Lung microvascular endothelial cell (primary cell): ENCODE measurements around the gene CDHR4. TPM values are rescaled to one million over a fixed set of nuclear protein-coding genes. Genes with fewer than 3 reads are reported as not detected.
"Not testable (repeated sequence)": the region's sequence is repeated elsewhere in the genome, so short reads cannot be mapped to it uniquely, and the experiment has no call there.

Source experiments
- DNase-seq, 2 donors: peaks; one replicate each; pipeline versions ENCODE4 v3.0.0 to v3.0.0-alpha.2; 2010; ENCODE audit warnings: low read depth in 2 of 2
- total RNA-seq: library from RNA; depleted of rRNA; stranded (reverse); fragments of >200 nt; gene quantifications from 2 replicates; pipeline ENCODE4 v1.2.1, GENCODE V29; 2014

Gene CDHR4, protein sequence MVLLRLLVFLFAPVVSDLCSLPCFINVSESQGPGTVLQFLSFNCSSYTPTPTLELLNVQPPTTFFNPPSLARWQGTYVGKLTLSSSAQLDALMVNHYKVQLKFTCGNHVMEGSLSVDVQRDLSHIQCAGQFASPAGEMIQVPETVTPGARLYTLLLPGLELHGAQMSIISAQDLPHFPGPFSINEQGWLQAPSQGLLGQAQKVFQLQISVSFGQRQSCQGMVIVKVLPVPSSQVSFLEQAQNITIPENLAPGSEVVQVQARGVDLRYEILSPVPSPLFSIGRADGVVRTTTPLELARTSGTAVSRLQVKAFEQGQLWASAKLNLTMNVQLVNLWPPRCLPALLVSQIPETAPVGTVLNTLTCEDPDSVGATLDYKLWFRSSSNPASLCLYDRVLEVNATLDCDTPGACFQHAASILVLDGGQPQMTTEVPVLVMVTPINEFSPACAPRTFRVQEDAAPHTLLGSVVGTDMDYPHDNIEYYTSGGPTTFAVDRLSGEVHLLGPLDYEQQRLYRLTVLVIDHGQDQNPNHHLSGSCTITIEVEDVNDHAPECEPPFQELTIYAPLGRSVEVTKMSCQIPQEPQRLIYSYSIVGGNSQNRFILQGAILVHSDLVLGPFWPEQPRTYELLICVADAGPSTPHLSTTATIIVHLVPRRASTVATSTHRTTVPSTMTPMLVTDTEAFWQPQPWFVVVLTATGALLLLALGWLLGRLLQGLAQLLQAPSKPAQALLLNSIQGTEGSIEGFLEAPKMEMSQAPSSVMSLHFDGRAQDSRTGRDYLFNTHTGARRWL
- total RNA-seq, result not detected in 2 replicates

DNA sequence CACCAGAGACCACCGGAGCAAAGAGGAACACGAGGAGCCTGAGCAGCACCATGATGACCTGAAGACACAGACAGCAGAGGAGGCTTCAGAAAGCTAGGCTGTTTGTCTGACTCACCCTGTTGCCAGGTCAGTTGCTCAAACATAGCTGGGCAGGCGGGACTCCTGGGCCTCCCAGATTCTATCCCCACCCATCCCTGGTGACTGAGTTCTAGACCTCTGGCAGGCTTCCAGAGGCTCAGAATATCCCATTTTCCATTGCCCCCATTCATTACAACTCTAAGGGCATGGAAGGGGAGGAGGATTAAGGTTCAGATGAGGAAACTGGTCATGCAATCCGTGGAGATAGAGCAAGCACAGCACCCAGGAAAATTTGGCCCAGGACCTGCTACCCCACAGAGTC lies at the start of gene CDHR4:
CDHR4 (minus strand) TSS at position 113 of the 400 bp plus-strand sequence; CDS start at position 52, 61 bp downstream.
- peak in 1 of 2 donors; percentile 32 for DNase-seq

DNA sequence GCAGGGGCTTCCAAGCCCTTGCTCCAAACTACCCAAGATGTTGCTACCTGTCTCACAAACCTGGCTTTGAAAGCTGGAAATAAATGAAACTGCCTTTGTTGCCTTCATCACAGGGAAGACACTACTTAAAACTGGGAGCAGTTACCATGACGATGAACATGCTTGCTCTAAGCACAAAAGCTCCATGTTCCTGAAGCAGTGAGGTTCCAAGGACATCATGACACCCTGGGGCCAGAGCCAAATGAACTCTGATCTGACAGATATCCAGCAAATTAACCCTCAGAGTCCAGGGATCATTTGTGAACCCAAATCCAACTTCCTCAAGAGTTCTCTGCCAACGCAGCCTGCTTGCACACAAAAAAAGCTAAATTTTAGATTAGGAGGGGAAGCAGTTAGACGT lies 46.0 kb upstream of the CDHR4 start:
- DNase-seq, result no peak

DNA sequence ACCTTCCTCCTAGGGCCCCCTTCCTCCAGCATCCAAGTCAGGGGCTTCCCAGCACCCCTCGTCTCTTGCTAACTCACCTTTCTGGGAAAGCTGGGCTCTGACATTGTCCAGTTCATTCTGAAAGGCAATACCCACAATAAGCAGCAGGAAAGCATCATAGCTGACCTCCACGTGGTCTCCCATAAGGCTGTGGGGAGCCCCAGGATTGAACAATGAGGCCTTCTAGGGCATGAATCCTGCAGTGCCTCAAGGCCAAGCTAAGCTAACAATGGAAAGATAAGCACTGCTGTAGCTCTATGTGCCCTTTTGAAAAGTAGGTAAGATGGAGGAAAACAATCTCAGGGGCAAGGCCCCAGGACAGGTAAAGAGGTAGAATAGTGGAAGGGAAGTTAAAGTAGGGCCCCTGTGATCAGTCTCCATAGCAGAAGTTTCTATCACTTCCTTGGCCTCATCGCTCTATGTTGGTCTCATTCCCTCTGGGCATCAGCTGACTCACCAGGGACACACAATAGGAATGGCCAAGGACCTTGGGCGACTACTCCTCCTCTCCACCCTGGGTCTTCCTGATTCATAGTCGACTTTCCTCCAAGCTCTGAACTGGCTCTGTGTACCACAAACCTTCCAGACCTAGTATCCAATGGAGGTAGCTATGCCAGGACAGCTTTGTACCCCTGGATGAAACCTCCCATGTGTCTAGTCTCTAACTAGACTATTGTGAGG lies 45.0 kb upstream of the CDHR4 start:
- no peak for DNase-seq

DNA sequence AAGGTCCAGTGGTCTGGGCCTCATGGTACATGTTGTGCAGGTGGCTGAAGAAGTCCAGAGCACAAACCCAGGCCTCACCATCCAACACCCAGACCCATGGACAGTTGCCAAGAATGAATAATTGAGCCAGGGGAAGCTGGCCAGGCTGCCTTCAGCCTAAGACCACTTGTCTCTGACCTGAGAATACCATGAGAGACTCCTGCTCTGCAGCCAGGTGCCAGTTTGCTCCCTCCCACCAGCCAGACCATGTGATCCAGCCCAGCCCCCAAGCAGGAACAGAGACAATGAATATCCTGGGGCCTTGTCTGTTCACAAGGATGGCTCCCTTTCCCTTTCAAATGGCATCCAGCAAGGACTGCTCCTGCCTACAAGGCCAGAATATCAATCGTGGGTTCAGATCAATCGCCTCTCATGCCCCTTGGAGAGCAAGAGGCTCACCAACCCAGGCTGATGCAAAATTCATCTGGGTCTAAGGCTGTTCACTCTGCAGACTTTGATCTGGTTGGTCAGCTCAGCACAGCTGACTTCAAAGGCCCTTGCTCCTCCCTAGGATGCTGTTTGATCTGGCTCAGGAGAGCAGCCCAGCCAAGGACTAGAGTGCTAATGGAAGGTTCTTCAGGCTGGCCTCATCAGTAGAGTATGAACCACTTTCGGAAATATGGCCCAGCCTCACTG lies 43.3 kb upstream of the CDHR4 start:
- DNase-seq, result no peak

DNA sequence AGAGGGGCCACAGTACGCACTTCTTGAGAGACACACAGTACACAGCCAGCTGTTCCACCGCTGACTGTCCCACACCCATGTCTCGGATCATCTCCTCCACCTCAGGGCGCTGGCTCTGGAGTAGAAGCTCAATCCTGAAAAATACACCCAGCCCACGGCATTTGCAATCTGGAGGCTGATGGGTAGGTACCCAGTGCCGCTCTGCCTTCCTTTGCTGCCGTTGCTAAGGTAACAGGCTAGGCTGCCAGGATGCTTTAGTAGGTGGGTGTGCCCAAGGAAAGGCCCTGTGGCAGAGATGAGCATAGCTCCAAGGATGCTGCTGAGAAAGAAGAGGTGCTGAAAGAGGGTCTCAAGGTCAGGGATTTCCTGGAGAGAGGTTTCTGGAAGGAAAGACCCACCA lies 42.1 kb upstream of the CDHR4 start:
- DNase-seq, result no peak

DNA sequence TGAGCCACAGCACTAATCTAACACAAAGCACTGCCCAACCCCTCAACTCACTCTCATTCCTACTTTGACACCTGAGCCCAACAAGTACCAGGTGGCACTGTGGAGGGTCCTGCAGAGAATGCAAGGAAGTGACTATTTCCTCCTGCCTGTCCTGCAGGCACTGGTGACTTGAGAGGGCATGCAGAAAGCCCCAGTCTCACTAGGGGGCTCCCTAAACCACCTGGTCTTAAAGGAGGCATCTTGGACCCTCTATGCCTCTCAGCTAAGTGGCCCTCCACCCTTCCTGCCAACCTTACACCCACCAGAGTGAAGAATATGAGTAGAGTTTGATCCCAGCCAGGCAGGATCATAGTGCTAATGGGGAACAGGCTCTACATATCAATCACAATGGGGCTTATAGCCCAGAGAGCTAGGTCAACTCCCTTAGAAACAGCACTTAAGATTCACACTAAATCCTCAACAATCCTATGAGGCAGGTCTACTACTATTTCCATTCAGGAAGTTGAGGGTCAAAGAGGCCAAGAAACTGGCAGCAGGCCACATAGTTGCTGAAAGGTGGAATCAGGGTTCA lies 41.5 kb upstream of the CDHR4 start:
- DNase-seq, result peak; percentile 41 to 53

DNA sequence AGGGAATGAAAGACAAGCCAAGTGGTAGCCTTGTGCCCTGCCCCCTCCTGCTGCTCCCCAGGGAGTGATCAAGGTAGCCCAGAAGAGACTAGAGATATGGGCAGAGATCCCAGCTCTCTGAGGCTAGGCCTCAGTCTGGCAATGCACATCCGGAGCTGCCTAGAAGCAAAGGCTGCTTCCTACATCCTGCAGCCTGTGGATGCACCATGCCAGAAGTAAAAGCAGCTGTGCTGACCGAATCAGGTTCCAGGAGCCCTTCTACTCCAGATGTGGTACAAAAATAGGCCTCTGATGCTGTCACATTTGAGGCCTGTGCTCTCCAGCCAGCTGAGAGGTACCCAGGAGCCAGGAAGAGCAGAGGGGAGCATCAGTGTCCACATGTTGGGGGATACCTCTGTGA lies 40.7 kb upstream of the CDHR4 start:
- DNase-seq, result no peak

DNA sequence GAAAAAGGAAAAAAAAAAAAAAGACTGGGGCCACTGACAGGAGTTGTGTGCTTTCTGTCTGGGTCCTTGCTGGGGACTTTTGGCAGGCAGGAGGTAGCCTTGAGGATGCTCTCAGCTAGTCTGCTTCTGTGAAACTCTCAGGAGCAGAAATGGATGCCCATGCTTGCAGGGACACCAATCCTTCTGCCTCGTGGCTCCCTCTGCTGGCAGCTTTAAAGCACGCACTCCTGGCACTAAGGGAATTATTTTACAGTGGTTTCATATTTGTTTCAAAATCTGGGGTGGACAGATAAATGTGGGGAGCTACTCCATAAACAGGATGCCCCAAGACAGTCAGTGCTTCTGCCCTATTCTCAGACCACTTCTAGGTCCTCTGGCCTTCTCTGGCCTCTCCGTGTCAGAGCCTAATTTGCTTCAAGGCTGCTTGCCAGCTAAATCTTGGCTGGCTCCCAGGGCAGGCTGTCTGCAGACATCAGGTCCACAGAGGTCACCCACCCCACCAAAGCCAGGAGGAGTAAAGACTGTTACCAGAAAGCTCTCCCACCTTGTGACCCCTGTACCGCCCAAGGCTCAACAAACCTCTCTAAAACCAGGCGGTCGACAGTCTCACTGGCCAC lies 39.6 kb upstream of the CDHR4 start:
- peak; percentile 82 to 88 for DNase-seq

DNA sequence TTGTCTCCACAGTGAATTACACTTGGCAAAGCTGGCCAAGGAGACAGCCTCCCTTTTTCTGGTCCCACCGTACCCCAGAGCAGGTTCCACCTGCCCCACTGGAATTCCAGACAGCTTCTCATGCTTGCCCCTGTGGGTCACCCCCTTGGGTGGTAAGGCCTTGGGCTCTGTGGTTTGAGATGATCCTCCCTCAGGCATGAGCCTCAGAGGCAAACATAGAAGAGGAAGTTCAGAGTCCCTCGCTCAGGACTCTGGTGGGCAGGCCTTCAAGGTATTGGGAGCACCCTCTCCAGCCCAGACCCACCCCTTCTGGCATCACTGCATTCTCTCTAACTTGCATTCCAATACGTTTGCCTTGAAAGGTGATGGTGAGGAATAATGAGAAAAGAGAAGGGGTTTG lies 31.7 kb upstream of the CDHR4 start:
- no peak for DNase-seq

DNA sequence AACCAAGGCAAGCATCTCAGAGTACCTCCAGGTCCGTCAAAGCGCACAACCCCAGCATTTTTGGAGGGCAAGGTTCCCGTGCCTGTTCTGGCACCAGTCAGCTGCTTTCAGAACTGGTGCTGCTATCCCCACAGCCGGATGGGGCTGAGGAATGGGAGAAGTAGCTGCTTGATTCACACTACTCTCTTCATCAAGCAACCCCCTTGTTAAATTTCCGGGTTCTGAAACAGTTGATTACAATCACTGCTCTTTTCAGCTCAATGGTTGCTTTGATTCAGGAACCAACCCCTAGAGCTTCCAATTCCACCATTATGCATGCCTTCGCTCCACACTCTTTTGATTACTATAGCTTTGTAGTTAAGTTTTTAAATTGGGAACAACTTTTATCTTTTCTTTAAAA lies 26.3 kb upstream of the CDHR4 start:
- no peak for DNase-seq

DNA sequence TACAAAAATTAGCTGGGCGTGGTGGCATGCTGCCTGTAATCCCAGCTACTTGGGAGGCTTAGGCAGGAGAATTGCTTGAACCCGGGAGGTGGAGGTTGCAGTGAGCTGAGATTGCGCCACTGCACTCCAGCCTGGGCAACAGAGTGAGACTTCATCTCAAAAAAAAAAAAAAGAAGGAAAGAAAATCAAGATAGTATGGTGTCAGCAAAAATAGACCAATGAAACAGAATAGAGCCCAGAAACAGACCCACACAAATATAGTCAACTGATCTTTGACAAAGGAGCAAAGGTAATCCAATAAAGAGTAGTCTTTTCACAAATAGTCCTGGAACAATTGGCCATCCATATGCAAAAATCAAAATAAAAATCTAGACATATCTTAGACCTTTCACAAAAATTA lies 23.5 kb upstream of the CDHR4 start:
- not testable (repeated sequence) for DNase-seq

DNA sequence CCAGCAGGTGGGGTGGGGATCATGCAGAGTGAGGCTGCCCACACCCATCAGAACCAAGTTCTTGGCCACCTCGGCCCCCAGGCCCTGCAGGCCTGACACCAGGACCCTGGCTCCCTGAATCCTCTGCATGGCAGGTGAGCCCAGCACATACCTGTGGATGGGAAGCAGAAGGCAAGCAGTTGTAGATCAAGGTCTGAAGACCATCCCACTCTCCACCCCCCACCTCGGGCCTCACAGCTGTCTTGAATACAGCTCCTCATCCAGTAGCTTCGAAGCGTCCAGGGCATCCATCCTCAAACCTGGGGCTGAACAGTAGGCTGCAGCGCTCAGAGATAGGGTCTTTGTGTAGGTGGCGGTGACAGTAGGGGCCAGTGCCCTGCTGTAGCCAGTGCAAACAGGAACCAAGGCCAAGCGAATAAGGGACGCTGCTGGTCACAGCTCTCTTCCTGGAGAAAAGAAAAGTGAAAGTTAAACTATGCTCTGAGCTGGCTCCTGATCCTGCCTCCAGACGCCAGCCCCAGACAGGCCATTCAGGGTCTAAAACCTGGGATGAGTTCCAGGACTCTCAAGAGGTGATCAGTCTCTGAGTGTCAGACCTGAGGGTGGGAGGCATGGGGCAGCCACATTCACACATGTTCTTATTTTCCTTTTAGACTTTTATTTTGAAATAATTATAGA lies 14.0 kb upstream of the CDHR4 start, which contains the start of gene UBA7:
UBA7 (minus strand) TSS at position 457 of the 678 bp plus-strand sequence; CDS start at position 291, 166 bp downstream.
- DNase-seq, result peak; percentile 71 to 81

DNA sequence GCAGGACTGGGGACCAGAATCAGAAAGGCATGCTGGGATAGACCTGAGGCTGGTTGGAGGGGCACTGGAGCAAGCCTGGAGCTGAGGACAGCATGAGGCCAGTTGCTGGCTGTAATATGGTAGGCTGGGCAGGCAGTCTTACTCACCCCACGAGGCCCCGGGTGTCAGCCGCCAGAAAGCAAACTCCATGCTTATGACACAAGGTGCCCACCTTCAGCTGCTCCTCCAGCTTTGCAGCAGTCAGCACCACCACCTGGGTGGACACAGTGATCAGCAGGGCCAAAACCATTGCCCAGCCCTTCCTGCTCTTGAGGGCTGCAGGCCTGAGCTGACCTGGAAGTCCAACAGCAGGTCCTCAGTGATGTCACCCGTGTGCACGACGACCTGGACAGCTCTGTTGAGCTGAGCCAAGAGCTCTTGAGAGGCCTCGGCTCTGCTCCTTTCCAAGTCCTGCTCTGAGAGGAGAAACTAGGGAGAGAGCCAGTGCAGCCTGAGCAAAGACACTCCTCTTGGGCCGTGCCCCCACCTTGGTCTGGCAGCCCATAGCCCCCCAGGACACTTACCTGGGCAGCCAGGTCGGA lies 13.3 kb upstream of the CDHR4 start:
- peak in 1 of 2 donors; percentile 24 for DNase-seq

DNA sequence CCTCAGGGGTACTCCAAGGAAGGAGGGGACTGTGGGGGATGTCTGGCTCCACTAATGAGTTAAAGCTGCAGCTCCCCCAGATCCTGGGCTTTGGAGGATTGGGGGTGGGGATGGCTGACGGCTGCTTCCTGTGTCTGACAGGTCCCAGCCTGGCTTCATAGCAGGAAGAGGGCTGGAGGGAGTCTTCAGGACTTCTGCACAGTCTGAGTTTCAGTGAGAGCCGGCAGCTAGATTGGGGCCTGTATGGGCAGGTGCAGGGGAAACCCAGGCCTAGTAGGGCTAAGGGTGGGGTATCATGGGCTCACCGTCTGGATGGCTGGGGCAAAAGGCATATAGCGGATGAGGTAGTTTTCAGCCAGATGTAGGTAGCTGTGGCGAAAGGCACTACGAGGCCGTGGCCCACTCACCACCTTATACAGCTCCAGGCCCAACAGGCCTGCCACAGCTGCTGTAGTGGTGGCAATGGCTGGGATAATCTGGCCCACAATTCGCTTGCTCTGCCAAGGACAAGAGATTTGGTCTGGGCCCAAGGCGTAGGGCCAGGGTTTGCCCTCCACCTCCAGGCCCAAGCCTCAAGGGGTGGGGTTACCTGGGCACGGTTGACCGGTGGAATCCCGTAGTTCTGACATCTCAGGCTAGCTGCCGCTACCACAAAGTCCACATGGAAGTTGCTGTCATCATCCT lies 7.9 kb upstream of the CDHR4 start:
- DNase-seq, result peak in 1 of 2 donors; percentile 59

DNA sequence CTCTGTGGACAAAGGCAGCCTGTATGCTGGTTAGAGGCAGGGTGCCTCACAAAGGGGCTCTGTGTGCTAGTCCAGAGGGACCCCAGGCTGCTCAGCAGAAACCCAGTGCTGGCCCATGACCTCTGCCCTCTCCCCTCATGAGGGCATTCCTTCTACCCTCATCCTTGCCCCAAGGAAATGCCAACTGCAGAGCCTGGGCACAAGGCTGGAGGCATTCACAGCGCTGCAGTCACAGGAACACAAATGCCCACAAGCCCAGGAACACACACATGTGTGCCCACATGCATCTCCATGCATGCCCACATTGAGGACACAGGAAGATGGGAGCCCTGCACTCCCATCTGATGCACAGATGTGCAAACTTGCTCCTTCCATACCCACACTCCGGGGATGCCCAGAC lies 7.2 kb upstream of the CDHR4 start:
- no peak for DNase-seq

DNA sequence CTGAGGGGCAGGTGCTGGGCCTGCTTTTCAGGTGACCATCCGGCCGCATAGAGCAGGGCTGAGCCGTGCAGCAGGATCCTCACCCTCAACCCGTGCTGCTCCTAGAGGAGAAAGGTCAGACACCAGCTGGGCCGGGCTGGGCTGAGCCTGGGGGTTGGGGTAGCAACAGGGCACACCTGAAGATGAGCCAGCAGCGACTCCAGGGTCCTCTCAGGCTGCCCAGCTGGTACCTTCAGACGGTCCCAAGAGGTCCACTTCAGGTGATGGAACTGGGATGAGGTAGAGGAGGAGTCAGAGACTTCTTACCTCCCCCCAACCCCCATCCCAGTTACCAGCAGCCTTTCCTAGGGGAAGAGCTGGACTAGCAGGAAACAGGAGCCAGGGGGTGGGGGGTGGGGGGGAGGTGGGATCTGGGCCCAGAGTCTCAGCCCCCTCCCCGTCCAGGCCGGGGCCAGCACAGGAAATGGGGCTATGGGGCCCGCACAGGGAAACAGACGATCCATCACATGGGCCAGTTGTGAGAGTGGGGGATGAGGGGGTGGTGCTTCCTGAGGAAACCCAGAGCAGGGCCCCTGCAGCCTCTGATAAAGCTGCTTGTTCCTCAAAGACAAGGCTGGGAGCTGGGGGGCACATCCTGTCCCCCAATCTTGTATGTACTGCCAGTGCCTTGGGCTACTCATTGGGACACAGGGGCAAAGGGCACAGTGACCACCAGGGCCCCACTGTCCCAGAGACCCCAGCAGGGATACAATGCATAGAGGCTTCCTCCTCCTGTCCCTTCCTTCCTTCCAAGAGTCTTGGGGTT lies 6.4 kb upstream of the CDHR4 start:
- peak; percentile 83 to 90 for DNase-seq

DNA sequence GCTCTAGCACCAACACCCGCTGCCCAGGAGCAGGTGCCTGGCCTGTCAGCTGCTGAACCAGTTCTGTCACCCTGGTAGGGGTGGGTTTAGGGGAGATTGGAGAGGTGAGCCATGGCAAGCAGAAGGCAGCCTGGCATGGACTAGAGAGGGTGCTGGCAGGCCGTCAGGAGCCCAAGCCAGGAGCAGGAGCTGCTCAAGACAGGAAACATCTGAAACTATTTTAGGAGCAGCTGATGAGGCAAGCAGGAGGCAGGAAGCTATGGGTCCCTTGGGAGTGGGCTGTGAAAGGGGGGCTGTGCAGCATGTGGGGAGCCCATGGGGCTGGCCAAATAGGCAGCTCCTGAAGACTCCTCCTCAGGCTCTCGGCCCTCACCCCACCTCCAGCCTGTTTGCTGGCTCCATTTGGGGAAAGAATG lies 5.7 kb upstream of the CDHR4 start:
- peak in 1 of 2 donors; percentile 92 for DNase-seq
